Hepatocyte (in vitro differentiated cells): Measurements from ENCODE around the gene ALK.

Experiments
- EZH2 ChIP-seq: fragments of 200-600 bp; sonication (generic); IDR thresholded peaks from 2 replicates; pipeline ENCODE4 v1.6.1; 2016; ENCODE audit warnings: antibody characterized with exemption, mild to moderate bottlenecking, borderline replicate concordance
- EZH2phosphoT487 ChIP-seq: fragments of 200-600 bp; sonication (generic); IDR thresholded peaks from one replicate; pipeline ENCODE4 v1.6.1; 2018; ENCODE audit warnings: antibody characterized with exemption, mild to moderate bottlenecking, low read depth, moderate library complexity; ENCODE audit not compliant: unreplicated experiment, severe bottlenecking
- TF ChIP-seq, protein P1 (sequence below): fragments of 200-600 bp; sonication (generic); IDR thresholded peaks from 2 replicates; pipeline ENCODE4 v1.5.1; 2016; ENCODE audit warnings: antibody characterized with exemption, mild to moderate bottlenecking; ENCODE audit not compliant: poor library complexity

DNA sequence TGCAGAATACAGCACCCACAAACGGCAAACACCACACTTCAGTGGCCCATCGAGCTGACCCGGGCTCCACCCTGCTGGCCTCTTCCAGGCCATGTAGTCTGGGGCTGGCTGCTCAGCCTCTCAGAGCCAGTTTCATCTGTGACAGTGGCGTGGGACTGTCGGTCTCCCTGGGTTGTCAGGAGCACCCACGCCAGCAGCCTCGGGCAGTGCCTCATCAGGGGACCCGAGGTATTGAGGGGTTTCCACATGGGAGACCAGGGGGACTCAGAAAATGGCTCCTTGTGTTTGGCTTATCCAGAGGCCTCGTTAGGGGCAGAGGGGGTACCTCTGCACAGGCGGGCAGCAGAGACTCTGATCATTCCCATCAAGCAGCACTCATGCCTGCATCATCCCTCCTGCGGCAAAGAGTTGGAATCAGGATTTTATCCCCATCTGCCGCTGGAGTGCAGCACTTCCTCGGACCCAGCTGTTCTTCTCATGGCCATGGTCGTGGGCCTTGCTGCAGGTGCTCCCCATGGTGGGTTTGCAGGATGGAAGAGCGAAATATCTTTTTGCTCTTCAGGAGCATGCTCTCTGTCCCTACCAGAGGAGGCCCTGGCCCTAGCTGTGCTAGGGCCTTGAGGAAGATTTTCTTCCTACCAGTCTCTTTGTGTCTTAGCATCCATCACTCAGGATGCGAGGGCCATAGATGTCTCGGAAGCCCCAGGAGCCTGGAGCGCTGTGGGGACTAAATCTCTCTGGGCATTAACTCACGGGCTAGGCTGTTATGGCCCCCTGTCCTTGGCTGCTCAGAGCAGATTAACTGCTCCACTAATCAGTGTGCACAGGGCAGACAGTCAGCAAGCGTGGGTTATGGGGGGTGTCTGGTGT, 705.4 kb downstream of the ALK start:
- TF ChIP-seq, protein P1, sequence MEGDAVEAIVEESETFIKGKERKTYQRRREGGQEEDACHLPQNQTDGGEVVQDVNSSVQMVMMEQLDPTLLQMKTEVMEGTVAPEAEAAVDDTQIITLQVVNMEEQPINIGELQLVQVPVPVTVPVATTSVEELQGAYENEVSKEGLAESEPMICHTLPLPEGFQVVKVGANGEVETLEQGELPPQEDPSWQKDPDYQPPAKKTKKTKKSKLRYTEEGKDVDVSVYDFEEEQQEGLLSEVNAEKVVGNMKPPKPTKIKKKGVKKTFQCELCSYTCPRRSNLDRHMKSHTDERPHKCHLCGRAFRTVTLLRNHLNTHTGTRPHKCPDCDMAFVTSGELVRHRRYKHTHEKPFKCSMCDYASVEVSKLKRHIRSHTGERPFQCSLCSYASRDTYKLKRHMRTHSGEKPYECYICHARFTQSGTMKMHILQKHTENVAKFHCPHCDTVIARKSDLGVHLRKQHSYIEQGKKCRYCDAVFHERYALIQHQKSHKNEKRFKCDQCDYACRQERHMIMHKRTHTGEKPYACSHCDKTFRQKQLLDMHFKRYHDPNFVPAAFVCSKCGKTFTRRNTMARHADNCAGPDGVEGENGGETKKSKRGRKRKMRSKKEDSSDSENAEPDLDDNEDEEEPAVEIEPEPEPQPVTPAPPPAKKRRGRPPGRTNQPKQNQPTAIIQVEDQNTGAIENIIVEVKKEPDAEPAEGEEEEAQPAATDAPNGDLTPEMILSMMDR, result no peak
- TF ChIP-seq EZH2phosphoT487 (no peak), EZH2 (no peak)
